Activated CD4-positive, alpha-beta T cell treated with anti-CD3 and anti-CD28 coated beads for 48 hours (primary cell): Measurements from ENCODE around the gene ISLR.

Source experiments
- DNase-seq: peaks from one replicate; pipeline ENCODE4 v3.0.0-alpha.2; 2020

ISLR gene

DNA sequence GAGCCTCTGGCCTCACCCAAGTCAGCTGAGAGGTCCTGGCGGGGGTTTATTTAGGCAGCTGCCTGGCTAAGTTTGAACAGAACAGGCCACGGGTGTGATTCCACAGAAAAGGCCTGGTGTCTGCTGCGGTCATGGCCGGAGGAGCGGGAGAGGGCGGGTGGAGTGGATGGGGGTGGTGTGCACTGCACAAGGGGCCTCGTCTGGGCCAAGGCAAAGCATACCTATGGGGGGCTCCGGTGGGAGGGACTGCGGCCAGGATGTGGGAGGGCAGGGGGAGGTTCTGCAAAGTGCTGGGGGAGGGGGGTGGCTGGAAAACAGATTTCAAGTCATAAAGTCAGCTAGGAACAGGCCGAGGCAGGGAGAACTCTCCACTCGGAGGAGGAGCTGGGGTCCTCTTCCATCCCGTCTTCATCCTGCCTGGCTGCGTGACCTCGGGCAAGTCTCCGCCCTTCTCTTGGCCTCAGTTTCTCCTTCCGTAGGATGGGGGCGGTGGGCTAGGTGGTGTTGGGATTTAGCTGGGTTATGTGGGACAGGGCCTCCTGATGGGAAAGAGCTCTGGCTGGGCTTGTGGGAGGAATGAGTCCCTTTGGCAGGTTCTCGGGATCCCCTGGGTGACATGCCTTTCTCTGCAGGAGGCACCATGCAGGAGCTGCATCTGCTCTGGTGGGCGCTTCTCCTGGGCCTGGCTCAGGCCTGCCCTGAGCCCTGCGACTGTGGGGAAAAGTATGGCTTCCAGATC is 878 bp downstream of the ISLR start:
- DNase-seq = no peak

GRCh38 chr15:74174958-74175253 is 1.4 kb downstream of the ISLR start:
- DNase-seq = no peak

- no peak for DNase-seq
Observed at GRCh38 chr15:74175271-74176191, 2.0 kb downstream of the ISLR start.

- DNase-seq = no peak
Observed at GRCh38 chr15:74176262-74177214, 3.0 kb downstream of the ISLR start.

DNA sequence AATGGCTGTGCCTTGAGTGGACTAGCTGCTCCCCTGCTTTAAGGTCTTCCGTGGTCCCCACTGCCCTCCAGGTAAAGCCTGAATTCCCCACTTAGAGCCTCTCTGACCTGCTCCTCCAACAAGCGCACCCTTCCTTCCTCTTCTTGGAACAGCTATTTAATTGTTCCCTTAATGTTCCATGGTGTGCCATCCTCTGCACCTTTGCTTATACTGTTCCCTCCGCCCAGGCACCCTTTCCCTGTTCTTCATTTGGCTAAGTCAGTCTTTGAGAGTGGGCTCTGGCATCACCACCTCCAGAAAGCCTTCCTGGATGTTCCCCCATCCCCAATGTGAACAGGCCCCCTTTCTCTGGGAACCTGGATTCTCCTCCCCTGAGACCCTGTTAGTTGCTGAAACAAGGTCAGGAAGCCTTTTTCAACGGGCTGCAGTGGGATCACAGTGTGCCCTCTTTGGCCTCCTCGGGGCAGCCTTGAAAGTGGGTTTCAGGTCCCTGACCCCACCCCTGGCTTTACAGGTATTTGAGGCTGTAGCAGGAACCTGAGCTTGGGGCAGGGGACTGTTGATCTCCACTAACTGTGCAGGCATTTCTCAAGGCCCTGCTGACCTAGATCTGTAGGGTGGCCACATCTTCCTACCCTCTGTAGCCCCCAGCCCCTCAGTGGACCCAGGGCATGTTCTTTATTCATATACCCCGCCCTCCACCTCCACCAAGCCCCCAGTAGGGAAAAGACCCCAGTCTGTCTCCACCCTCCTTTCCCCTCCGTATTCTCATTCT is 5.0 kb downstream of the ISLR start:
- no peak for DNase-seq

- no peak for DNase-seq
Observed at GRCh38 chr15:74179101-74179841, 5.8 kb downstream of the ISLR start.

DNA sequence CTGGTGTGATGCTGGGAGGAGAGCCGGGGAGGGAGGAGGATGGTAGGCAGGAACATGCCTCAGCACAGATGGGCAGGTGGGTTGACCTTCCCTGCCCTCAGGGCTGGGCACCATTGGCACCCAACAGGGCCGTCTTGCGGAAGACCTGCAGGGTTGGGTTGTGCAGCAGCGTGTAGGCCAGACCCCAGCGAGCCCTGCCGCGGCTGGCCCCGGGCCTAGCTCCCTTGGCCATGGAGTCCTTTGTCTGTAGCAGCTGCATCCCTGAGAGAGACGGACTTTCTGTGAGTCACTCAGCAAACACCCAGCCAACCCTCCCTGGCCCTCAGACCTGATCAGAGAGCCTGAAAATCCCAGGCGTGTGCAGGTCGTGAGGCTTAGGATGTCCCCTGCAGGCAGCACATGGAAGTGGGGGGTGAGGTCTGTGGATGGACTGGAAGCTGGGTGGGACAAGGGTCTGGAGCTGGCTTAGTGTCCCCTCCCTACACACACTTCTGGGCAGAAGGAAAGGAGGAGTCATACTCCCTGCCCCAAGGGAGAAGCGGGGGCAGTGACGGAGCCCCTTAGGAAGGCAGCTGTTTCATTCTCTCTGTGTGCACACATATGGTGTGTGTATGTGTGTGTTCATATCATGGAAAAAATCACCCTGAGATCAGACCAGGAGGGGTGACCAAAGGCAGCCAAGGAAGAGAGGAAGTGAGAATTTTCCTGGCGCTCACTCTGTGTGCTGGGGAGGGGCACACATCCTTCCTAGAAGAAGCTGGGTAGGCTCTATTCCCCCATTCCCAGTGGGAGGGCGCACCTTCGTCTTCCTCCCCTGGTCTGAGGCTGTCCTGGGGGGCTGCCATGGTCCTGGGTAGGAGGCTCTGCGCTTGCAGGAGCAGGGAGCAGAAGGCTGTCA is 6.7 kb downstream of the ISLR start:
- no peak for DNase-seq

DNA sequence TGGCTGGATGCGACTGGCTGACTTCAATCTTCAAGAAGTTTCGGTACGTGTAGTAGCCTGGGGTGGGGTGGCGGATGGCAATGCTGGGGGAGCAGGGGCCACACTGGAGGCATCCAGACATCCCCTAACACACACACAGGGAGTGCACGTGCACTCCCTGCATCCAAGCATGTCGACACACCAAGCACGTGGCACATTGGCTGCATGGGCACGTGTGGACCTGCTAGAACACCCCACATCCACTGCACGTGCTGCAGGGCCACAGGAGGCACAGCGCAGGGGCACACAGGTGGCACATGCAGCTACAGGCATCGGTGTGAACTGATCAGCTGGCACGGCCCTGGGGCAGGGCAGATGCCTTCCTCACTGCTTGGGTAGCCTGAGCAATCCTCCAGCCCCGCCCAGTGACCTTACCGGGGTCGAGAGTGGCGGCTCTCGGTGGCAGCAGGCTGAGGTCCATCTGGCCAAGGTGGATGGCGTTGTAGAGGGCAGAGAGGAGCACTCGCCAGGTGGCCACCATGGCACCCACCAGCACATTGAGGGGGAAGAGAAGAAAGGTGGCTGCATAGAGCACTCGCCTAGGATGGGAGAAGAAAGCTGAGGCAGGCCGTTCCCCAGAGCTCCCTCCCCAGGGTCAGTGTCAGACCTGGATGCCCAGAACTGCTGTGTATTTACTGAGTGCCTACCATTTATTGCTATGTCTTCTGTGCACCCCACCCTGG is 7.5 kb downstream of the ISLR start:
- DNase-seq = no peak

DNA sequence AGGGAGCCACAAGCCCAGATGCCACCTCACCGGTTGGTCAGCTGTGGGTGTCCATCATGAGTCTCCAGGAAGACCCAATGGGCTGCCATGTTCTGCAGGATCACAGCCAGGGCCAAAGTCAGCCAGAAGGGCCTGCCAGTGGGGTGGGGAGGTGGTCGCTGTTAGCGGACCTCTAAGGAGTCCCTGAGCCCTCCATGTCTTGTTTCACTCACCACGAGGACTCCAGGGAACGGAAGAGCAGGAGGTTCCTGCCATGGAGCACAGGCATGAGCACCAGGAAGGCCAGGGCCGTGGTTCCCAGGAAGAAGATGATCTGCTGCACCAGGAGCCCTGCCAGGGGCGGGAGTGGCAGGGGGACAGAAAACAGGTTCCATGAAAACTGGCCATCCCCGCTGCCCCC is 8.6 kb downstream of the ISLR start:
- DNase-seq = no peak

- DNase-seq = peak; percentile 41
Observed at GRCh38 chr15:74184582-74185091, 11.1 kb downstream of the ISLR start.

DNA sequence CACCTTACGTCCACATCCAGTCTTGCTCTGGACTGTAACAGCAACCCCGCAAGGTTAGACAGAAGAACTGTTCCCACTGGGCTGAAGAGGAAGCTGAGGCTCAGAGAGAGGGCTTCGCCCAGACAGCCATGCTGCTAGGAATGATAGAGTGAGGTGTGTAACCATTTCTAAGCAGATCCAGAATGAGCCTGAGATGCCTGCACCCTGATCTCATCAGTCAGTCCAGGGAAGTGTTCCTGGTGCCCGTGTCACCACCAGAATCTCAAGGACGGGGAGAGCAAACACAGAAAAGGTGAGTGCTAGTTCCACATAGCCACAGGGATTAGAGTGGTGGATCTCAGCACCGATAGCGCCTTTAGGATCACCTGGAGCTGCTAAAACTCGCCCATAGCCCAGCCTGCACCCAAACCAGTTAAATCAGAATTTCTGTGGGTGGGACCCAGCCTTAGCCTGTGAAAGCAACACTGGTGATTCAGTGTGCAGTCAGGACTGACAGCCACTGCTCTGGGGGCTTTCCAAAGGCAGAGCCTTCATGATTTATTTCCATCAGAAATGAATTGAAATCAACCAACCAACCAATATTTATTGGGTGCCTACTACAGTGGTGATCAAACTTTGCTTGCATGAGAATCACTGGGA is 12.3 kb downstream of the ISLR start:
- peak; percentile 35 for DNase-seq

DNA sequence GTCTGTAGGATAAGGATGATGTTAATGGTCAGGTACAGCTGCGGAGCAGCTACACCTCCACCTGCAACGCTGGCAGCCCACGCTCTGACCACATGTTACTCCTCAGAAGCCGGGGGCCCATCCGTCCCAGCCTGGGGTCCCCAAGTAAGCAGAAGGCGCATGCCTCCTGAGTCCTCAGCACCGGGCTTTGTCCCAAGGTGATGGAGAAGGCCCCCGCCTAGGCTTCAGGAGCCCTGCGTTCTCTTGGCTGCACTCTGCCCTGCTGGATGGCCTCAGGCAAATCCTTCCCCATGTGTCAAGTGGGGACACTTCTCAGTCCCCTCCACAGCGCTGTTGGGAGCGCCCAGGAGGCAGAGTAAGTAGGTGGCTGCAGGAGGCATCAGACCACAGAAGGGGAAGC is 14.7 kb downstream of the ISLR start:
- no peak for DNase-seq

GRCh38 chr15:74191798-74192197 is 18.3 kb downstream of the ISLR start:
- no peak for DNase-seq

- no peak for DNase-seq
Observed at GRCh38 chr15:74192751-74193150, 19.2 kb downstream of the ISLR start.

DNA sequence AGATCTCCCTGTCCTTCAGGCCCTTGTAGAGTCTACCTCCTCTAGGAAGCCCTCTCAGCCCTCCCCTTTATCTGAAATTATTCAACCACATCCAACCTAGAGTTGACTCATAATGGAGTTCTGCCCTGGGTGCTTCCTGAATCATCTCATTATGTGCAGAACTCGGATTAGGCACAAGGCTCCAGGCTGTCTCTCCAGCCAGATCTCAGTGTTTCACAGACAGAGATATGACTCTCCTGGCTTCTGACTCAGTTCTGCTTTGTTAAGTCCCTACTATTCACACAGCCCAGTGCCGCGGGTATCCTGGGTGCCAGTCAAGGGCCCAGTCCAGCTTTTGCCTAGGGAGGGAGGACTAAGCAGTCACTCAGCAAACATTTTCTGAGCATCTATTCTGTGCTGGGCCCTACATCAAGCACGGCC is 19.8 kb downstream of the ISLR start:
- DNase-seq = no peak

DNA sequence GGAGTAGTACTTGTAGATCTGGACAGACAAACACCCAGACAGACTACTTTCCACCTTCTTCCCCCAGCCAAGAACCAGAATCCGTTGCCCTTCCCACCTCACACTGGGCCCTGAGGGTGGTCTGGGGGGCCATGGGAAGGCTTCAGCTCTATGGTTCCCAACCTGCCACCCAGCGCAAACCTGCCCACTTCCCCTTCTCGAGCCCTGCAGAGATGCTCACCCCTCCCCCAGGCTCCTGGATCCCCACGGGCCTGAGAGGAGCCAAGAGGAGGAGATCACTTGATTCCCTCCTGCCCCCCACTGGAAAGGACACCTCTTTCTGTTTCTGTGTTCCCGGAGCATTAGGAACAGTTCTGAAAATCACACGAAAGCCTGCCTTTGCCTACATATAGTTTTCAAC is 20.4 kb downstream of the ISLR start:
- no peak for DNase-seq

GRCh38 chr15:74194572-74195559 is 21.4 kb downstream of the ISLR start:
- DNase-seq = no peak

DNA sequence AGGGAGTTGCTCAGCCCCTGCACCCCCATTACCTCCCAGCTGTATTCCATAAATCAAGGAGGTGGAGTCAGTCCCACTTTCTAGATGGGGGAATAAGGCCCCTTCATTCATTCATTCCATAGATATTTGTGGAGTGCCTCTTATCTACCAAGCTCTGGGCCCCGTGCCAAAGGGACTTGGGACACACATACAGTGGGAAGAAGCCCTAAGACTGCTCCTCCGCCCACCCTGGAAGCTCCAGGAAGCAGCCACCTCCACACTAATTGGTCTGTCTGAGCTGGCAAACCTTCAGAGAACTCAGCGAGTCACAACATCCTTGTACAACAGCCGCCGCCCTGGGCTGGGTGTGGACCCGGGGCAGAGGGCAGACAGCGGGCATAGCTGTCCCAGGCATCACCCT is 22.7 kb downstream of the ISLR start:
- DNase-seq = no peak
